HG03439 (cell line): ENCODE results near the gene PALLD.
"Not testable (repeated sequence)": the region's sequence is repeated elsewhere in the genome, so short reads cannot be mapped to it uniquely, and the experiment has no call there.

Experiments
- ATAC-seq: cut with Tn5 transposase; IDR thresholded peaks from one replicate; pipeline ENCODE4 v1.9.1; 2021; ENCODE audit warnings: mild to moderate bottlenecking, moderate library complexity; ENCODE audit not compliant: unreplicated experiment

The PALLD gene

DNA sequence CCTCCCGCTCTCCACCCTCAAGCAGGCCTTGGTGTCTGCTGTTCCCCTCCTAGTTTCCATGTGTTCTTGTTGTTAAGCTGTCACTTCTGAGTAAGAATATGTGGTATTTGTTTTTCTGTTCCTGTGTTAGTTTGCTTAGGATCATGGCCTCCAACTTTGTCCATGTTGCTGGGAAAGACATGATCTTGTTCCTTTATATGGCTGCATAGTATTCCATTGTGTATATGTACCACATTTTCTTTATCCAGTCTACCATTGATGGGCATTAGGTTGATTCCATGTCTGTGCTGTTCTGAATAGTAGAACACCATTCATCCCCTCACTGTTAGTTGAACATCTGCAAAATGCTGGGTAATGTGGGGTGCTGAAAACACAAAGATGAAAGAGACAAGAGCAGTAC, 222.9 kb downstream of the PALLD start:
- no peak for ATAC-seq

DNA sequence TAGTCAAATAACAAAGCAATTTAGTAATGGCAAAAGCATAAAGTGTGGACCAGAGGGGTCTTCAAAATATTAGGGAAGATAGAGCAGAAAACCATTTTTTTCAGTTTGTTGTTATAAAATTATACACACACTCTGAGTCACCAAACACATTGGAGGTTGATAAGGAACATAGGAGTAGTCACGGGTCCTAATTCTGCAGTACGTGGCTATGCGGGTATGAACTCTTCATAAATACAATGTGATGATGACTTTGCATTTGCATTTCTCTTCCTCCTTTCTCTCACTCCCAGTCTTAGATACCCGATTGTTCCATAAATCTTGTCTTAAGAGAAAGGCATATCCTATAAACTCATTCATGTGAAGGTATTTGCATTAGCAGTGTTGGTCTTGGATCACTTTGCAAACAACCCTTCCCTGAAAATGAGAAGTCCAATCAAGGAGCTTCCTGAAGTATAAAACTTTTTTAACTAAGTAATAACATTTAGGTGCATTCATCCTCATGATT, 223.6 kb downstream of the PALLD start:
- no peak for ATAC-seq

DNA sequence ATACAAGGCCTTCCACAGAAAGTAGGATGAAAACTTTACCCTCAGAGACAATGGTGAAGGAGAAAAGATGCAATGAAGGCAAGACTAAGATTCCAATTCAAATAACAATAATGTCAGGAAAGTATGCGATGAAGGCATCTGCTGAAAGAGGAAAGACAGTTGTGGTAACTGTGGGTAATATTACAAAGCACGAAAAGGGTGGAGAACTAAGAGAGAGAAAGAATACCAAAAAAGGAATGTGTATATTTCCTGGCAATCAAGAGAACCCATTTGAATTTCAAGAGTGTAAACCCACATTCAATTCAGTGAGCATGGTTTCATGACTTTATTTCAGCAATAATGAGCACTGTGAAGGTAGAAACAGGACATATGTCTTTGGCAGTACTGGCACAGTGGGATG, 225.5 kb downstream of the PALLD start:
- ATAC-seq, result no peak

DNA sequence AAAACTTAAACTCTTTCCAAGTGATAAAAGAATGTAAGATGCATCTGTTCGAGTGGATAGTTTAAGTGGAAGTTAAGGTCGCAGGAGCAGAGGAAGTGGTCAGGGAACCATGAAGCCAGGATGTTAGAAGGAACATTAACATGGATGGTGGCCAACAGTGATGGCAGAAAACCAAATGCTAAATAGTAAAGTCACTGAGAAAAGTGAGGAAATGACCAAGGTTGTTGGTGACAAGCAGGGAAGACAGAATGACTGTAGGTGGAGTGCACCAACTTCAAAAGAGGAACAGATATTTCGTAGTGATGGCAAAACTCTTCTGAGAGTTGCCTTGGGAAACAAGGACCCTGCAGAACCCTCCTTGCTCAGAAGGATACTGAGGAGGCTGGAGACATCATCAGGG, 226.2 kb downstream of the PALLD start:
- ATAC-seq, result no peak

DNA sequence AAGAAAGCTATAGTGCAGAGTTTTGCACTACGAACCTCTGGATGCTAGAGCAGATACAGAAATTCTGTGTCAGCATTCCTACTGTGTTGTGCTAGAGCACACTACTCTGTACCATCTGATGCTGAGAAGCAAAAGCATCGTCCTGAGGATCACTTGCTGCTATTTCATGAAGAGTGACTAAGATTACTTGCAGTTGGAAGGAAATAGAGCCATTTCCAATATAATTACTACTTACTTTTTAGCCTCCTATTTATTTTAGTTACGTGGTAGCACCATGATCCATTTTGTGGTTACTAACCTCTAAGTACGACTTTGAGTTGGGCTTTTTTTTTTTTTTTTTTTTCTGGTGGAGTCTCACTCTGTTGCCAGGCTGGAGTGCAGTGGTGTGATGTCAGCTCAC, 226.7 kb downstream of the PALLD start:
- ATAC-seq, result no peak

DNA sequence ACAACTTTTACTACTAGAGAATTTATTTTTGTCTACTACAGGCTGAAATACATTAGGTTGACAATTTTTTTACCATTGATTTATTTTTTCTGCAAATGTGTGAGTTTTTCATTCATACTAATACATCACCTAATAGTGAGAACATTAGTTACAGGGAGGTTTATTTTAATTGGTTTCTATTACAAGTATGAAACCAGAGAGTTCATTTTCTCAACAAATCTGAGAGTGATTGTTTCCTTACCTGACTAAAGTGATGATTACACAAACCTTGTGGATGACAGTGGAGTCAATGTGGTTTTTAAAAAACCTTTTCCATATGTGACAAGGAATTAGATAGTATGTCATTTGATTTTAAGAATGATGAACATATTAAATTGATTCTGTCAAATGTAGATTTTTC, 227.4 kb downstream of the PALLD start:
- no peak for ATAC-seq

DNA sequence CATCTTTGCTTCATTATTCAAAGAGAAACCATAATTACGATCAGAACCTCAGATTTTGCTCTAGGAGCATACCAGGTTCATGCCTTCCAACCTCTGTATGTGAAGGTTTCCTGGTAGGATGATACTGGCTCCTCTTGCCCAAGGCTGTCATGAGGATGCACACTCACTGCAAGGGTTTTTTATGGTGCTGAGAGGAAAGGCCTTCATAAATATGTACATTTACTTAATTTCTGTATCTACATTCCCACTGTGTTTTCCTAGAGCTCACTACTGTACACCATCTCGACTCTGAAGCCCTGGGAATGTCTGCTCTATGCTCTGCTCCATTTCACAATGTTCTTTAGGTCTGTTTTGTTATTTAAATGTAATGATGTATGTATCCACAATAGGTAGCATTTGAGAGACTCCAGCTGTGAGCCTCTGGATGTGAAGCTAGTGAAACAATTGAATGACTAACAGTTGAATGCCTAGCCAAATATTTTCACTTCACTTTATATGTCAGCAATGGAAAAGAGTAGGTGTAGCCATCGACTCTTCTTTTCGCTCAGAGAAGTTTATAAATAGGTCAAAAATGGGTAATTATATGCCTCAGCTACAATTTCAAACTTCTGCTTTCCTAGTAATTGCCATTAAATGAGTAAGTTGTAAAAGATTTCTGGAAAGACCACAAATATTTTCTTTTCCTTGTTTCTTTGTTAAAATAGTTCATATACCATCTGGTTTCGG, 228.0 kb downstream of the PALLD start:
- no peak for ATAC-seq

DNA sequence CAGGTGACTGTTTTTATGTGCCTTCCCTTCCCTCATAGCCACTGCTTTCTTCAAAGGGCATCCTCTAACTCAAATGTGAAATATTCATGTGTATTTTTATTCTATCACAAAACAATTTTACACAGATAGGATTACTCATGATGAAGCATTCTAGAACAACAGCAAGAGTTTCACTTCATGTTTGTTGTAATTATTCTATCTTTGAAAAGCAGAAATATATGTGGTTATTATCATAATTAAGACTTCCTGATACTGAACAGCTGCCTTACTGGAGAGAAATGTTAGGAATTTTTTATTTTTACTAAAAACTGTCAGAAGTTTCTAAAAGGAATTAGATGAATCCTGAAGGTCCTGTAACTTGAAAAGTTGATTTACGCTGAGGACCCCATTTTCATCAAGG, 229.1 kb downstream of the PALLD start:
- no peak for ATAC-seq

DNA sequence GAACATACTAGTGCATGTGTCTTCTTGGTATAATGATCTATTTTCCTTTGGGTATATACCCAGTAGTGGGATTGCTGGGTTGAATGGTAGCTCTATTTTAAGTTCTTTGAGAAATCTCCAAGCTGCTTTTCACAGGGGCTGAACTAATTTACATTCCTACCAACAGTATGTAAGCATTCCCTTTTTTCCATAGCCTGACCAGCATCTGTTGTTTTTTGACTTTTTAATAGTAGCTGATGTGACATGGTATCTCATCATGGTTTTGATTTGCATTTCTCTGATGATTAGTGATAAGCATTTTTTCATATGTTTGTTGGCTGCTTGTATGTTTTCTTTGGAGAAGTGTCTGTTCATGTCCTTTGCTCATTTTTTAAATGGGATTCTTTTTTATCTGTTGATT, 230.3 kb downstream of the PALLD start:
- ATAC-seq, result not testable (repeated sequence)

DNA sequence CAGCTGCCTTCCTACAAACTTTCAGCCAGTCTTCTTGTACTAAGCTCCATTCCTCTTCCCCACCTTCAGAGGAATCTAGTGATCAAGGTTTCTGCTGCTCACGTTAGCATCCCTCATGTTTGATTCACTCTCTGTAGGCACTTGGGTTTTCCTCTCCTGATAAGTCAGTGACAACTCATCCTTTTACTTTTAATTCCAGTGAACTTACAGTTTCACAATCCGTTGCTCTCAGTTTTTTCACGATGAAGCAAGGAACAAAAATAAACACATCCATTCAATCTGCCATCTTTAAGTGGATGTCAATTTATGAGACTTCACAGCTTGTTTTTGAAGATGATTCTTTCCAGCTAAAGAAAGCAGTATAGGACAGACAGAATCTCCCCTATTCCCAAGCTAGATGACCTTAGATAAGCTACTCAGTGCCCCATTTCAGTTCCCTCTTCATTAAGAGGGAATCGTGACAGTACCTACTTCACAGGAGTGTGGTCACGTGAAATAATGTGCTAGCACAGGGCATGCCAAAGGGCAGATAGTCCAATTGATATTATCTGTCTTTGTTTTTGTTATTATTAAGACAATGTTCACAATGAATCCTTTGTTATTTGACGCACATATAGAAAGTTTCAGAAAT, 234.3 kb downstream of the PALLD start:
- no peak for ATAC-seq

DNA sequence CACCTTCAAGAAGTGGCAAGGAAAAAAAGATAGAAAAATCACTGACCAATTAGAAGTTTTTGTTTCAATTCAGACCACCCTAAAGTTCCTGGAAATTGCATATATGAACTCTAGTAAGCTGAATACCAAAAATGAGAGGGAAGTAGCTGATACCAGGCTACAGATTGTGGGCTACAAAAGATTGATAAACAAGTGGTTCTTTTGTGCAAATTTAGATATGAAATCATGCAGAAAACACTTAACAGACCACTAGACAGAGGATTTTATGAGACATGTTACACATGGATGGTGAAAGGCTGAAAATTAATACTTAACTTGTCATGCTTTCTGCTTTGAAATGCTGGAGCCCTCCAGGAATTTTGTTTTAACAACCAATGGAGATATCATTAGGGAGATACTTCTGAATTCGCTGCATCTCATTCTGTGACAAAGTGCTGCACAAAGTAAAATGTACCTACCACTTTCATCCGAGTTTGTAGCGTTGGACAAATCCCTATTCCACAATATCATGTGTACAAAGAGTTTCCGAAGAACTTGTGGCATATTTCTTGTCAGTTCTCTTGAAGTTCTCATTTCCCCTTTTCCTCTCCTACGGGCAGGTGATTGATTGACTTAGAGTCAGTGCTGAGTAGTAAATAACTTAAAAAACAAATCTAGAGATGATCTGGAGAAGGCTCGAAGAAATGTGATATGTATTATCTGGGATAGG, 235.0 kb downstream of the PALLD start:
- ATAC-seq, result no peak

DNA sequence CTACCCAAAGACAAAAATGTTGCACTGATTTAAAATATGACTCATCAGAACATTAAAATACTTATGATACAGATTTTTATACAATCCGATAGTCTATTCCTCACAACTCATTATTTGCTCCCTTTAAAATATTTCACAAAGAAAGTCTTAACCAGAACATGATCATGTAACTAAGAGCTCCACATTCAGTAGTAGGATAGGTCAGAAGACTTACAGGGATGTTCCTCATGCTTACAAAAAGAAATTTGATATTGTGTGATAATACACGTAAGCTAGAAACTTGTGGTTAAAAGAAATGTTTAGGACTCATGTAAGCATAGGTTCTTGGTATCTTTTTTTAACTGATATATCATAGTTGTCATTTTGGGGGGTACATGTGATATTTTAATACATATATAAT, 235.9 kb downstream of the PALLD start:
- ATAC-seq, result no peak

DNA sequence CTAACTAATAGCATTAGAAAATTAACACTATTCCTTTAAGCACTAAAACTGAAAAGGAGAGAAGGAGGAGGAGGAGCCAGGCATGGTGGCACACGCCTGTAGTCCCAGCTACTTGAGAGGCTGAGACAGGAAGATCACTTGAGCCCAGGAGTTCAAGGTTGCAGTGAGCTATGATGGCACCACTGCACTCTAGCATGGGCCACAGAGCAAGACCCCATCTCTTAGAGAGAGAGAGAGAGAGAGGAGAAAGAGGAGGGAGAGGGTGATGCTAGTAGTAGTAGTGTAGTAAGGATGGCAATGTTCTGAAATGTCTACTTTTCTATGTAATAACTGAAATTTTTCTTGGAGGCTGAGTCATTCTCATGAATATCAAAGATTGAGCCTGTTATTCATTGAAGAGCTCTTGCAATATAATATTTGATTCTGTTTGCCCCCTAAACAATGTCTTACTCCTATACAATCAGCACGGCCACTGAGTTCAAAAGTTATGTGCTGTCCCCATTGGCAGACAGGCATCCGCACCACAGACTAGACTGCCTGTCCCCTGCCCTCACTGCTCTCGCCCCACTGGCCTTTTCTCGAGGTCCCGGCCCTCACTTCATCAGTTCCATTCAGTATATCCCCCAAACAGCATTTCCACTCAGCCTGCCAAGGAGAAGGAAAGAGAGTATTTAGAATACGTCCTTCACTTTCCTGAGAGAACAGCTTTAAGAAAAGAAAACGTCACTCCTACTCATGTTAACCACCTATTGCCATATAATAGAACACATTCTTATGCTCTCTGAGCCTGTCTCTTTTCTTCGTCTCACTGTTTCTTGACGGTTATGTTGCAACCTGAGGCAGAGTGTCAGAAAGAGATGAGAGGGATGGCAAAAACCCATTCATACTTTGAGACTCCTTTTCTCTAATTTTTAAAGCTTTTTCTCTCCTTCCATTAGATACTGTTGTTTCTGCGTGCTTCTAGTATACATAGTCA, 238.1 kb downstream of the PALLD start:
- ATAC-seq, result no peak

DNA sequence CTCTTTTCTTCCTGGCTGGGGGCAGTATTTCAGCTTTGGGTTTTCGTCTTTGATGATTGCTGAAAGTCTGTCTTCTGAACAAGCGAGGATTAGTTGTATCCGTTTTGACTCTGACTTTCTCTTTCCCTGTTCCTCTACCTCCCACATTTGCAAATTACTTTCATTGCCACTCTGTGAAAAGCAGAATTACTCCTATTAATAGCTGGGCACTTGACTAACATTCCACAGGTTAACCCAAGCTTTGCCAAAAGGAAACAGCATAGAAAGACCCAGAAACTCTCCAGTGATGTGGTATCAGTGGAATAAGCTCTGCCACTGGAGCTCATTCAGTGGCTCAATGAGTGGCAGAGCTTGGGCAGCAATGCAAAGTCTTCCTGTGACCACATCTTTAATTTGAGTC, 238.9 kb downstream of the PALLD start:
- ATAC-seq, result no peak

DNA sequence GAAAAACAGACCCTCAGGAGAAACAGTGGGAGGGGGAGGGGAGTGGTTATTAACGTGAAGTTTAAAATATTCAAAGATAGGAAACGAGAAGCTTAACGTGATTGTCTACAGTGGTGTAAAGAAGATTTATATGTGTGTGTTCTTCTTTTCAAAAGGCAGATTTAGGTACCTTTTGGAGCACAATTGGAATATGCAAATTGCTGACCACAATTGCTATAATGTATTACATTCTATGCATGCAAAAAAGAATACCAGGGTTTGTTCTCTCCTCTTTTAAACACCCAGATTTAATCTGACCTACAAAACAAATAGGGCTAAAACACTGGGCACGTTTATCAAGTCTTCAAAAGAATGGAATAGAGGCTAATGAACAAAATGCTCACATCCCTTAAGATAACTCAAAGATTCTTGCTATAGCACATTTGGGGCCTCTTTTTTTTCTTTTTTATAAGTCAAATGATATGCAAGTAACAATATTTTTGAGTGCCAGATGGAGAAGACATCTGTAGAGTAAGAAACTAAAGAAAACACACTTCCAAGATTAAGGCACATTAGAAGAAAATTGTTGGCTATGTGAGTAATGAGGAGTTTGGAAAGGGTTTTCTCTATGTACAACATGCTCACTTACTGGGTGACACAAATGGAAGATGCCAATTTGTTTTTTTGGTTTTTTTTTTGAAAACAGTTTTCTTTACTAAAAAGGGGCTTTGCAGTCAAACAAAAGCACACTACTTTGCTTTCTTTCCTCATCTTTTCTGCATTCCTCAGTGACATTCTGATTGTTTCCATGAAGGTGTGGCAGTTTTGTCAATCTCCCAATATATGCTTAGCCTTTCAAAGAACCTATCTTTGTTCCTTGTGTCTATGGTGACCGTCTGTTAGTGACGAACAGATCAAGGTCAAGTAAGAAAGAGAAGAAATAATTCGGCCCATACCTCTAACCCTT, 240.3 kb downstream of the PALLD start:
- ATAC-seq, result no peak

DNA sequence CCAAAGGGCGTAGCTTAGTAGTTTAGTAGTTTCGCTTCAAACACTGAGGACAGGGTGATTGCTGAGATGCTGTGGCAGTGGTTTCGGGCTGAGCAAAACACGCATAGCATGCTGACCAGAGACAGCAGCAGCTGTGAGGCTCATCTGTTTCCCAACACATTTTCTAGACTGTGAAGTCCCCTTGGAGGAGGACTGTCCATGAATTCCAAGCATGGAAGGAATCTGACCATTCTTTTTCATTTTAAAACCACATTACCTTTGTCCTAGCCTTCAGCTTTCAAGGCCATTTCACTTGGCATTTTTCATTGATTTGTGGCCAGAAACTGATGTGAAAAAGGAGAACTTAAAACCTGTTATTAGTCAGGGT, 240.9 kb downstream of the PALLD start:
- no peak for ATAC-seq

DNA sequence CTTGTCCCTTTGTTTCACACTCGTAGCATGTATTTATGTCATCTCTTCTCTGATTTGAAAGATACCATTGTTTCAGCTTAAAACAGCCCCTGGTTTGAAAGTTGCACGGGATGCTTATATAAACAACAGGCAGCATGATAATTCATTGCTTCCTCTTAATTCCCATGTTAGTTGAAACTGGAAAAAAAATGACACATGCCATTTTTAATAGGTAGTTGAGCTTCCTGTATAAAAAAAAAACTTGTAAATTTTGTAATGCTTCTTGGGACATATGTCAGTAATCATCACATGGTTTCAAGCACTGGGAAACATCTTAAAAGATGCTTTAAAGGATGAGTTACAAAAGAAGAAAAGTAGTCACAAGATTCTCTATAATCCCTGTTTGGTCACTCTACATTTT, 243.0 kb downstream of the PALLD start:
- no peak for ATAC-seq

DNA sequence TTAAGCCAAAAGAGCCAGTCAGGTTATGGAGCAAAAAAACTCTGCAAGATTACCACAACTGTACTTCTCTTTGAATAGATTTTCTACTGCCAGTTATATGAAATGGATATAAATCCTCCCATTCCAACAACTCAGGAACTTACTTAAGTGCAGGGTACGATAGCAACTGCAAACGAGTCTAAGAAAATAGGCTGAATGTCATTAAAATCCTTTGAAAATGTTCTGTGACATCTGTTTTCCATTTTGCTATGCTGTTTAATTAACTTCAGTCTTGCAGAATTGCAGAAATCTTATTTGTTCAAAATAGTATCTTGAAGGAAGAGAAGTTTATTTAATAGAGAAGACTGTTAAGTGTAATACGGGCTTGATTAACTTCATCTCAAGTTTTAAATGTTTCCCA, 243.8 kb downstream of the PALLD start:
- ATAC-seq, result no peak

DNA sequence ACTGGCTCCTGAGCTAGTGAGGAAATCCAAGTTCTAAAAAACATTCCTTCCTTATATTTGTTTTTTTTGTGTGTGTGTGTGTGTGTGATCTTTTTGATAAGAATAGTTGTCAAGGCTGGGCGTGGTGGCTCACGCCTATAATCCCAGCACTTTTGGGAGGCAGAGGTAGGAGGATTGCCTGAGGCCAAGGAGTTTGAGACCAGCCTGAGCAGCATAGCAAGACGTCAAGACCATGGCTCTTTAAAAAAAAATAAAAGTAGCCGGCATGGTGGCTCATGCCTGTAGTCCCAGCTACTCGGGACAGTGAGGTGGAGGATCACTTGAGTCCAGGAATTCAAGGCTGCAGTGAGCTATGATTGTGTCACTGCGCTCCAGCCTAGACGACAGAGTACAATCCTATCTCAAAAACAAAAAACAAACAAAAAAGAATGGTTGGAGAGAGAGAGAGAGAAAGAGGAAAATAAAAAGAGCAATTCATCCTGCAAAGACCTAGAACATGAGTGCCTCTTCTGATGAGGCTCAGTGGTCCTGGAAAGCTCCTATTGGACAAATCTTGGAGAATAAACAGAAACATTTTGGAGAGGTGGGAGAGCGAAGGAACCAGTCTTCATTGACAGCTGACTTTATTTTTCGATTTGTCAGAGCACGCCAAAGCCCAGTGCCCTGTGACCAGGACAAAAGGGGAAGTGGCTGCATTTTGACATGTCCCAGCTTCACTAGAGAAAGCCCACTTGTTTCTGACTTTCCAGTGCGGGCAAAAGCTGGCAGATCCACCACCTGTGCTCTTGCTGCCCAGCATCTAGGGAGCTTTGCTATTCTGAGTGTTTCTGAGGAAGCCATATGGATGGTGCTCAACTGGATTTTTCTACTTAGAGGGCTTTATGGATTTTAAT, 244.7 kb downstream of the PALLD start:
- ATAC-seq, result no peak
